HepG2 (cell line): ENCODE measurements around the gene ARHGEF39. TPM values are rescaled to one million over a fixed set of nuclear protein-coding genes. Genes with fewer than 3 reads are reported as not detected.

Source experiments
- ADNP ChIP-seq: sonication (generic); formaldehyde crosslinking; IDR thresholded peaks from 2 replicates; pipeline ENCODE4 v1.4.0; 2020; ENCODE audit warnings: missing genetic modification reagents
- ARID4A ChIP-seq: sonication (generic); formaldehyde crosslinking; IDR thresholded peaks from 2 replicates; pipeline ENCODE4 v1.5.0; 2020; ENCODE audit warnings: mild to moderate bottlenecking, missing genetic modification reagents, borderline replicate concordance
- DPF2 ChIP-seq: sonication (generic); formaldehyde crosslinking; IDR thresholded peaks from 2 replicates; pipeline ENCODE4 v1.4.0; 2020; ENCODE audit warnings: mild to moderate bottlenecking, low read depth, missing genetic modification reagents, borderline replicate concordance
- DR1 ChIP-seq: sonication (generic); formaldehyde crosslinking; IDR thresholded peaks from 2 replicates; pipeline ENCODE4 v1.8.0; 2021; ENCODE audit warnings: mild to moderate bottlenecking, missing genetic modification reagents, inconsistent platforms
- HOXA3 ChIP-seq: sonication (generic); formaldehyde crosslinking; IDR thresholded peaks from 2 replicates; pipeline ENCODE4 v1.5.0; 2020; ENCODE audit warnings: missing genetic modification reagents
- MIER2 ChIP-seq: IDR thresholded peaks from 2 replicates; pipeline ENCODE4 v1.6.1; 2016; ENCODE audit warnings: missing biosample characterization, missing genetic modification reagents
- NFKBIZ ChIP-seq: IDR thresholded peaks from 2 replicates; pipeline ENCODE4 v1.6.1; 2018; ENCODE audit warnings: missing genetic modification reagents, missing compliant biosample characterization
- NR2F1 ChIP-seq, 2 experiments: fragments of 450-650 bp in 1 of 2; formaldehyde crosslinking in 1 of 2; IDR thresholded peaks; 2 replicates each; pipeline versions ENCODE4 v1.5.0 to v1.6.1; 2016 to 2020; ENCODE audit warnings: mild to moderate bottlenecking in 1 of 2, missing compliant biosample characterization in 1 of 2, missing genetic modification reagents in 1 of 2, moderate library complexity in 1 of 2
- POGK ChIP-seq: sonication (generic); formaldehyde crosslinking; conservative IDR thresholded peaks from 2 replicates; pipeline ENCODE4 v1.8.0; 2022; ENCODE audit warnings: mild to moderate bottlenecking, moderate library complexity, missing genetic modification reagents
- STAT6 ChIP-seq: sonication (generic); formaldehyde crosslinking; IDR thresholded peaks from 2 replicates; pipeline ENCODE4 v1.4.0; 2020; ENCODE audit warnings: missing genetic modification reagents, mild to moderate bottlenecking, borderline replicate concordance
- ZMYM3 ChIP-seq: sonication (generic); formaldehyde crosslinking; IDR thresholded peaks from 2 replicates; pipeline ENCODE4 v1.5.1; 2020; ENCODE audit warnings: mild to moderate bottlenecking, missing genetic modification reagents
- ZNF326 ChIP-seq: sonication (generic); formaldehyde crosslinking; IDR thresholded peaks from 2 replicates; pipeline ENCODE4 v1.4.0; 2020; ENCODE audit warnings: missing genetic modification reagents, borderline replicate concordance
- ZNF572 ChIP-seq: sonication (generic); formaldehyde crosslinking; IDR thresholded peaks from 2 replicates; pipeline ENCODE4 v1.5.1; 2020; ENCODE audit warnings: mild to moderate bottlenecking, missing genetic modification reagents
- ZNF574 ChIP-seq: sonication (generic); formaldehyde crosslinking; IDR thresholded peaks from 2 replicates; pipeline ENCODE4 v1.4.0; 2020; ENCODE audit warnings: missing genetic modification reagents
- ZNF615 ChIP-seq: sonication (generic); formaldehyde crosslinking; IDR thresholded peaks from 2 replicates; pipeline ENCODE4 v1.5.0; 2020; ENCODE audit warnings: mild to moderate bottlenecking, missing genetic modification reagents, borderline replicate concordance
- ZNF879 ChIP-seq: sonication (generic); formaldehyde crosslinking; IDR thresholded peaks from 2 replicates; pipeline ENCODE4 v1.8.1; 2023; ENCODE audit warnings: missing genetic modification reagents
- ZSCAN31 ChIP-seq: sonication (generic); formaldehyde crosslinking; IDR thresholded peaks from 2 replicates; pipeline ENCODE4 v1.5.0; 2020; ENCODE audit warnings: low read depth, mild to moderate bottlenecking, missing genetic modification reagents
- polyA plus RNA-seq, 8 experiments: library from polyadenylated mRNA; depleted of rRNA in 3 of 8; stranded (reverse) in 7 of 8; unstranded in 1 of 8; fragments of >200 nt; fragmentation: Illumina TruSeq in 4 of 8; extraction: Trizol in 4 of 8; gene quantifications; 2 replicates each; pipeline versions ENCODE4 v1.2.1 to v1.2.3, GENCODE V29; 2011 to 2016; ENCODE audit warnings: low read depth in 4 of 8, missing spikeins in 1 of 8, mixed read lengths in 1 of 8; ENCODE audit not compliant: insufficient read depth in 1 of 8
- total RNA-seq, 5 experiments: library from RNA; depleted of rRNA; stranded (reverse); fragments of >200 nt; fragmentation: Illumina TruSeq; extraction: Trizol; gene quantifications; 2 replicates each; pipeline ENCODE4 v1.2.3, GENCODE V29; 2016; ENCODE audit warnings: low read depth in 1 of 5

The ARHGEF39 gene
- total and polyA plus RNA-seq, 2 of the 13 experiments (the other 11 are each of a cell fraction or from before 2014, with no cell fraction given) = 11.2 to 12.3 TPM

- TF ChIP-seq ARID4A (CRISPR knock-in tag) (peak; percentile 84), NFKBIZ (CRISPR knock-in tag) (no peak; the same call in 1 of the 2 replicates), ZNF615 (CRISPR knock-in tag) (no peak), STAT6 (CRISPR knock-in tag) (no peak), ZNF574 (CRISPR knock-in tag) (peak; percentile 95), ADNP (no peak), NR2F1 (CRISPR knock-in tag; IDR thresholded peaks at IDR 0.05) (no peak), ZNF572 (no peak), DR1 (0 out of 2 replicates have a peak, but pooled peaks have one; percentile 27), HOXA3 (CRISPR knock-in tag) (peak; percentile 73; the same call in 1 of the 2 replicates), ZNF879 (no peak), MIER2 (CRISPR knock-in tag) (no peak), ZMYM3 (no peak), DPF2 (no peak), POGK (CRISPR knock-in tag) (peak; percentile 69; the same call in 1 of the 2 replicates), ZNF326 (CRISPR knock-in tag) (no peak), ZSCAN31 (CRISPR knock-in tag) (peak; percentile 44; the same call in 1 of the 2 replicates)
Measured at GRCh38 chr9:35646533-35647265, 18.3 kb downstream of the ARHGEF39 start (continued).
